Activated CD8-positive, alpha-beta memory T cell treated with anti-CD3 and anti-CD28 coated beads, Interleukin-2, amount 10 ng/mL, durations not matched to agents 7 days and 5 days (primary cell): ENCODE data around the gene TNPO2. TPM values are rescaled to one million over a fixed set of nuclear protein-coding genes. Genes with fewer than 3 reads are reported as not detected.

Experiments used
- ATAC-seq: fragments of 150-1000 bp; cut with Tn5 transposase; one replicate; pipeline ENCODE4 v1.10.0; 2021; ENCODE audit warnings: moderate library complexity
- CTCF ChIA-PET: fragments of 350-600 bp; sonication (Branson Sonifier 250); formaldehyde crosslinking; loops from one replicate; lab custom pipeline; 2021; ENCODE audit warnings: antibody characterized with exemption; lab: Charles Lee
- DNase-seq: peaks from one replicate; pipeline ENCODE4 v3.0.0-alpha.2; 2020
- H3K27ac Mint-ChIP-seq: one replicate; pipeline ENCODE4 v1.8.0; 2021; ENCODE audit warnings: mild to moderate bottlenecking, mixed read lengths
- H3K27me3 Mint-ChIP-seq: one replicate; pipeline ENCODE4 v1.8.0; 2021; ENCODE audit warnings: mixed read lengths
- H3K36me3 Mint-ChIP-seq: one replicate; pipeline ENCODE4 v1.8.0; 2021; ENCODE audit warnings: mild to moderate bottlenecking, mixed read lengths
- H3K4me1 Mint-ChIP-seq: one replicate; pipeline ENCODE4 v1.8.0; 2021; ENCODE audit warnings: mixed read lengths
- H3K4me3 Mint-ChIP-seq: one replicate; pipeline ENCODE4 v1.8.0; 2021; ENCODE audit warnings: mild to moderate bottlenecking, moderate library complexity, mixed read lengths
- H3K9me3 Mint-ChIP-seq: one replicate; pipeline ENCODE4 v1.8.0; 2022; ENCODE audit warnings: low read depth, mixed read lengths
- total RNA-seq, 2 experiments: library from RNA; stranded (reverse); gene quantifications; one replicate each; pipeline ENCODE4 v1.2.3, GENCODE V29; 2021

The TNPO2 gene
- total RNA-seq, 2 experiments from 2014 or later, result 101 to 104 TPM

DNA sequence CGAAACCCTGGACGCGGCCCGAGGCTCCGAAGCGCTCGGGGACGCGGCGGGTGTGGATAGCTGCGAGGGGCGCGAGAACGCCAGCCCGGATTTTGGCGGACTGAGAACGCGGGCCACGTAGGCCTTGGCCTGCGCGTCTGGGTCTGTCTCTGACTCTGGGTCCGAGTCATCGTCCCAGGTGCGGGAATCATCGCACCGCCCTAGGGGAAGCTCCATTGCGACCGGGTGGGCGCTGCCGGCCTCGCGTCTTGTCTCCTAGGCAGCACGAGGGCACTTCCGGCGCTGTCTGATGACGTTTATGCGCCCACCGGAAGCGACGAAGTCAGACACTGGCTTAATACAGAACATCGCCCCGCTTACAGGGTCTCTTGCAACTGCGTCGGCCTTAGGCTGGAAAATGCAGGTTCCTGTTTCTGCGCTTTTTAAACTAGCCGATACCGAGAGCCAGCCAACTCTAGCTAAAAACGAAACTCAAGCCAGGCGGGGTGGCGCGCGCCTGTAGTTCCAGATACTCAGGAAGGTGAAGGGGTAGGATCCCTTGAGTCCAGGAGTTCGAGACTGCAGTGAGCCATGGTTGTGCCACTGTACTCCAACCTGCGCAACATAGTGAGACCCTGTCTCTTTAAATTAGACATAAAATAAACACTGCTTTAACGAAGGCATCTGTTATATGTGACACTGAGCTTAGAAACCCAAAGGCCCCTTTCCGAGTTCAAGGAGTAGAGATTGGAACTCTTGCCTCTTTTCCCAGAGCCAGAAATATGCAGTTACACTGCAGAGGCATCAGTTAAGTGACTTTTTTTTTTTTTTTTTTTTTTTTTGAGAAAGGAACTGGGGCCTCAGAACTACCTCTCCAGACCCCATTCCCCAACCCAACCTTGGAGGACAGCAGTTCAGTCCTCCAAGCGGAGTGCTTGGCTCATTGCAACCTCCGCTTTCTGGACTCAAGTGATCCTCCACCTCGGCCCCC lies 27.1 kb downstream of the TNPO2 start, which contains the start of gene FBXW9:
TSS of gene FBXW9 (minus strand) at position 266 of the 970 bp plus-strand sequence. CDS start at position 216, 50 bp downstream.
- peak within 1 kb of the TSS; percentile 83 for H3K4me3 Mint-ChIP-seq
- H3K27me3 Mint-ChIP-seq, result no peaks in the 10 kb centered on the region
- peaks cover 12% of the 10 kb centered on the region for H3K36me3 Mint-ChIP-seq
- peaks cover 26% of the 10 kb centered on the region for H3K4me1 Mint-ChIP-seq
- peak; percentile 99 for DNase-seq
- ATAC-seq, result peak; percentile 90
- CTCF ChIA-PET, result interaction anchor here (0.7 to 2.8 kb wide), 9 partner anchors 17 to 269 kb away, joined by 3 to 15 read pairs (median 5); partner anchors contain the start of gene TRIR
- H3K27ac Mint-ChIP-seq, result peak within 1 kb of the TSS; percentile 98
- H3K9me3 Mint-ChIP-seq, result no peaks in the 10 kb centered on the region

- peak; percentile 50 for DNase-seq
- H3K36me3 Mint-ChIP-seq, result peaks cover 7% of the 10 kb centered on the region
Observed at GRCh38 chr19:12695997-12696365, 27.8 kb downstream of the TNPO2 start.

DNA sequence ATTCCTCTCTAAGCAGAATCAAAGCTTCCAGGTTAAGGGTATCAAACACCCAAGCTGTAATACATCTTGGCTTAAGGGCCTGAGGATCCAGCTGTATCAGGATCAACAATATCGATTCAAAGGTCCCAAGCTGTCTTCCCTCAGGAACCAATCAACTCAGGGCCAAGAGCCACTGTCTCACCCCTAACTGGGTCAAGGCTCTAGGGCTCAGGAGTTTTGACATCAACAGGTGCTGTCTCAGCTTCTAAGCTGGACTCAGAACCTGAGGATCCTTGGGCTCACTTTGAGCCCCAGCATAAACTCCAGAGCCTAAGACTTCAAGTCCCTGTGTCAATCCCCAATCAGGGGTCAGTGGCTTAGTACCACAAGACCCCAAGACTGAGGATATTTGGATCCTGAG lies 28.2 kb downstream of the TNPO2 start:
- H3K27me3 Mint-ChIP-seq, result no peaks in the 10 kb centered on the region
- CTCF ChIA-PET, result interaction anchor here (0.5 to 2.8 kb wide), 6 partner anchors 18 to 734 kb away, joined by 3 to 15 read pairs (median 4); partner anchors contain the start of genes TNPO2 and TRIR
- peaks cover 3% of the 10 kb centered on the region for H3K36me3 Mint-ChIP-seq
- no peaks in the 10 kb centered on the region for H3K9me3 Mint-ChIP-seq
- H3K4me3 Mint-ChIP-seq, result peak overlapping the region; percentile 73
- DNase-seq, result no peak
- peaks cover 26% of the 10 kb centered on the region for H3K4me1 Mint-ChIP-seq
- peak overlapping the region; percentile 68 for H3K27ac Mint-ChIP-seq
- no peak for ATAC-seq

More at GRCh38 chr19:12695997-12696365, 27.8 kb downstream of the TNPO2 start:
- peaks cover 26% of the 10 kb centered on the region for H3K4me1 Mint-ChIP-seq
- H3K27me3 Mint-ChIP-seq, result no peaks in the 10 kb centered on the region
- H3K9me3 Mint-ChIP-seq, result no peaks in the 10 kb centered on the region
- H3K27ac Mint-ChIP-seq, result peak overlapping the region; percentile 98
- H3K4me3 Mint-ChIP-seq, result peak overlapping the region; percentile 83
- ATAC-seq, result peak; percentile 32
- CTCF ChIA-PET, result interaction anchor here (0.5 to 2.8 kb wide), 9 partner anchors 18 to 734 kb away, joined by 3 to 15 read pairs (median 5); partner anchors contain the start of genes TNPO2 and TRIR

DNA sequence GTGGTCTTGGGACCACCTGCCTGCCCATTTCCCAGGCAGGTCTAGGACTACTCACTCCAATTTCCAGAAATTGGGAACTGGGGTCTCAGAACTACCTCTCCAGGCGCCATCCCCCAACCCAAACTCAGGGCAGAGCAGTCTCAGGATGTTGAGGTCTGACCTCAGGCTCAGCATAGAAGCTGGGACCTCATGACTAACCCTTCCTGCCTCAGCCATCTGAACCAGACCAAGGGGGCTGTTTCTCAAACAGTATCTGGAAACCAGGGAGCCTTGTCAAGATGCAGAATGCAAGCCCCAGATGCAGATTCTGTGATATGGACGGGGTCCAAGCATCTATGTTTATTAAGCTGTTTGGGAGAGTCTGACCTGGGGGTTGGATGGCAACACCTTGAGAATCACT lies 28.6 kb downstream of the TNPO2 start:
- H3K4me1 Mint-ChIP-seq, result peaks cover 26% of the 10 kb centered on the region

DNA sequence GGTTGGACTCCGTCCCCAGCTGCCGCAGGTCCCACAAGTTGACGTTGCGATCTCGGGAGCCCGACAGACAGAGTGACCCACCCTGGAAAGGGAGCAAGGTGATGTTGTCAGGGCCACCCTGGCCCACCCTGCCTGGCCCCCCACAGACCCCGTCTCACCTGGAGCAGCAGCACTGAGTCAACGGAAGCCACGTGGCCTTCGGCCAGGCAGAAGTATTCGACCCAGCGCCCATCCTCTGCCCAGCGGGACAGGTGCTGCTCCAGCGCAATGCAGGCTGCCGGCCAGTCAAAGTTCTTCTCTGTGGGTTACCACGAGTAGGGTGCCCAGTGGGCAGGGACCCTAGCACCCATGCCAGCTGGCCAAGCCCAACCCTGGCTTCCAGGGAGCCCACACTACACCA lies 29.1 kb downstream of the TNPO2 start:
- no peak for ATAC-seq
- H3K9me3 Mint-ChIP-seq, result no peaks in the 10 kb centered on the region
- no peaks in the 10 kb centered on the region for H3K27me3 Mint-ChIP-seq

More for the DNA sequence above, 28.6 kb downstream of the TNPO2 start:
- Mint-ChIP-seq H3K36me3 (peaks cover 3% of the 10 kb centered on the region), H3K9me3 (no peaks in the 10 kb centered on the region), H3K27me3 (no peaks in the 10 kb centered on the region), H3K4me3 (peak overlapping the region; percentile 19), H3K27ac (no peak overlapping the region)
- CTCF ChIA-PET, result interaction anchor here (0.8 to 2.8 kb wide), 5 partner anchors 18 to 39 kb away, joined by 3 to 15 read pairs (median 6); partner anchors contain the start of genes TNPO2 and TRIR
- ATAC-seq, result no peak
- peak; percentile 53 for DNase-seq

GRCh38 chr19:12692960-12693359 lies 30.8 kb downstream of the TNPO2 start:
- Mint-ChIP-seq H3K27me3 (no peaks in the 10 kb centered on the region), H3K36me3 (no peaks in the 10 kb centered on the region), H3K27ac (no peak overlapping the region), H3K4me3 (no peak overlapping the region), H3K4me1 (peaks cover 21% of the 10 kb centered on the region), H3K9me3 (no peaks in the 10 kb centered on the region)
- no peak for DNase-seq
- CTCF ChIA-PET, result interaction anchor here (1.6 kb wide), 1 partner anchor 21 kb away, joined by 3 read pairs; no protein-coding TSS in a partner anchor
- no peak for ATAC-seq

More for the DNA sequence above, 29.1 kb downstream of the TNPO2 start:
- H3K27ac Mint-ChIP-seq, result no peak overlapping the region
- H3K4me3 Mint-ChIP-seq, result peak overlapping the region; percentile 19
- H3K4me1 Mint-ChIP-seq, result peaks cover 26% of the 10 kb centered on the region
- DNase-seq, result no peak
- H3K36me3 Mint-ChIP-seq, result peaks cover 3% of the 10 kb centered on the region
- CTCF ChIA-PET, result interaction anchor here (1.3 to 2.8 kb wide), 5 partner anchors 18 to 153 kb away, joined by 3 to 15 read pairs (median 6); partner anchors contain the start of gene TRIR

- no peak overlapping the region for H3K4me3 Mint-ChIP-seq
- H3K36me3 Mint-ChIP-seq, result no peaks in the 10 kb centered on the region
- no peaks in the 10 kb centered on the region for H3K27me3 Mint-ChIP-seq
- no peak overlapping the region for H3K27ac Mint-ChIP-seq
- ATAC-seq (no peak), DNase-seq (no peak)
- H3K4me1 Mint-ChIP-seq, result peaks cover 3% of the 10 kb centered on the region
- H3K9me3 Mint-ChIP-seq, result no peaks in the 10 kb centered on the region
- CTCF ChIA-PET, result no interaction called here
Observed at GRCh38 chr19:12689581-12690216, 34.0 kb downstream of the TNPO2 start.

GRCh38 chr19:12689012-12689411 lies 34.7 kb downstream of the TNPO2 start:
- CTCF ChIA-PET, result no interaction called here
- Mint-ChIP-seq H3K9me3 (no peaks in the 10 kb centered on the region), H3K36me3 (no peaks in the 10 kb centered on the region), H3K27ac (no peak overlapping the region), H3K27me3 (no peaks in the 10 kb centered on the region), H3K4me3 (no peak overlapping the region), H3K4me1 (no peaks in the 10 kb centered on the region)
- no peak for DNase-seq
- ATAC-seq, result no peak

- ATAC-seq, result no peak
- CTCF ChIA-PET, result interaction anchor here (0.6 to 1.5 kb wide), 3 partner anchors 48 to 73 kb away, joined by 3 read pairs; no protein-coding TSS in a partner anchor
- H3K4me1 Mint-ChIP-seq, result peaks cover 2% of the 10 kb centered on the region
- no peak within 1 kb of the TSS for H3K27ac Mint-ChIP-seq
- H3K9me3 Mint-ChIP-seq, result no peaks in the 10 kb centered on the region
- H3K4me3 Mint-ChIP-seq, result no peak within 1 kb of the TSS
- no peaks in the 10 kb centered on the region for H3K36me3 Mint-ChIP-seq
- no peak for DNase-seq
- H3K27me3 Mint-ChIP-seq, result no peaks in the 10 kb centered on the region
Observed at GRCh38 chr19:12687496-12688196, 36.1 kb downstream of the TNPO2 start, which contains the start of gene GNG14. Gene GNG14 (plus strand): TSS chr19:12687998. CDS start chr19:12688049, 51 bp downstream.

DNA sequence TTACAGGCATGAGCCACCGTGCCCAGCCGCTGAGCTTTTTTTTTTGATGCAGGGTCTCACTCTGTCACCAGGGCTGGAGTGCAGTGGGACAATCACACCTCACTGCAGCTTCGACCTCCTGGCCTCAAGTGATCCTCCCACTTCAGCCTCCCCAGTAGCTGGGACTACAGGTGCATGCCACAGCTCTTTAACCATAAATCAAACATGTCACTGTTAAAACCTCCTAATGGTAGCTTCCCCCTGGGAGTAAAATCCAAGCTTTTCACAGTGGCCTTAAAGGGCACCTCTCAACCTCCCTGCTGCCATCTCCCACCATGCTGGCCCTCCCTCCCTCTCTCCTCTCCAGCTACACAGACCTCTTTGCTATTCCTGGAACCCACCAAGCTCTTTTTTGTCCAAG lies 37.9 kb downstream of the TNPO2 start:
- Mint-ChIP-seq H3K27me3 (no peaks in the 10 kb centered on the region), H3K36me3 (peaks cover 4% of the 10 kb centered on the region), H3K27ac (no peak overlapping the region), H3K4me1 (peaks cover 7% of the 10 kb centered on the region), H3K9me3 (no peaks in the 10 kb centered on the region), H3K4me3 (no peak overlapping the region)
- CTCF ChIA-PET, result interaction anchor here (0.6 to 2.1 kb wide), 4 partner anchors 9 to 76 kb away, joined by 4 to 9 read pairs (median 5); no protein-coding TSS in a partner anchor
- DNase-seq, result no peak
- no peak for ATAC-seq

- CTCF ChIA-PET, result interaction anchor here (0.7 to 1.9 kb wide), 10 partner anchors 9 to 166 kb away, joined by 3 to 11 read pairs (median 5); partner anchors contain the start of gene TNPO2
- peaks cover 29% of the 10 kb centered on the region for H3K36me3 Mint-ChIP-seq
- H3K27ac Mint-ChIP-seq, result peak within 1 kb of the TSS; percentile 94
- DNase-seq, result peak; percentile 96
- no peaks in the 10 kb centered on the region for H3K9me3 Mint-ChIP-seq
- ATAC-seq, result peak; percentile 78
- H3K27me3 Mint-ChIP-seq, result no peaks in the 10 kb centered on the region
- peaks cover 26% of the 10 kb centered on the region for H3K4me1 Mint-ChIP-seq
- H3K4me3 Mint-ChIP-seq, result peak within 1 kb of the TSS; percentile 93
Observed at GRCh38 chr19:12681074-12681987, 42.4 kb downstream of the TNPO2 start, which contains the start of gene DHPS. Gene DHPS (minus strand): TSS chr19:12681880. CDS start chr19:12681766, 114 bp downstream.
